Anterior cingulate cortex (tissue), 58 donors: Measurements from ENCODE around the gene TATDN3.
A peak's percentile ranks its signal among the peaks of the same experiment; 100 is the strongest.
"Not testable (repeated sequence)": the region's sequence is repeated elsewhere in the genome, so short reads cannot be mapped to it uniquely, and the experiment has no call there.

Experiments used
- DNase-seq, 58 donors: peaks; one replicate each; lab custom pipeline; 2025; lab: John Stamatoyannopoulos, UW

Gene TATDN3, protein sequence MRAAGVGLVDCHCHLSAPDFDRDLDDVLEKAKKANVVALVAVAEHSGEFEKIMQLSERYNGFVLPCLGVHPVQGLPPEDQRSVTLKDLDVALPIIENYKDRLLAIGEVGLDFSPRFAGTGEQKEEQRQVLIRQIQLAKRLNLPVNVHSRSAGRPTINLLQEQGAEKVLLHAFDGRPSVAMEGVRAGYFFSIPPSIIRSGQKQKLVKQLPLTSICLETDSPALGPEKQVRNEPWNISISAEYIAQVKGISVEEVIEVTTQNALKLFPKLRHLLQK

DNA sequence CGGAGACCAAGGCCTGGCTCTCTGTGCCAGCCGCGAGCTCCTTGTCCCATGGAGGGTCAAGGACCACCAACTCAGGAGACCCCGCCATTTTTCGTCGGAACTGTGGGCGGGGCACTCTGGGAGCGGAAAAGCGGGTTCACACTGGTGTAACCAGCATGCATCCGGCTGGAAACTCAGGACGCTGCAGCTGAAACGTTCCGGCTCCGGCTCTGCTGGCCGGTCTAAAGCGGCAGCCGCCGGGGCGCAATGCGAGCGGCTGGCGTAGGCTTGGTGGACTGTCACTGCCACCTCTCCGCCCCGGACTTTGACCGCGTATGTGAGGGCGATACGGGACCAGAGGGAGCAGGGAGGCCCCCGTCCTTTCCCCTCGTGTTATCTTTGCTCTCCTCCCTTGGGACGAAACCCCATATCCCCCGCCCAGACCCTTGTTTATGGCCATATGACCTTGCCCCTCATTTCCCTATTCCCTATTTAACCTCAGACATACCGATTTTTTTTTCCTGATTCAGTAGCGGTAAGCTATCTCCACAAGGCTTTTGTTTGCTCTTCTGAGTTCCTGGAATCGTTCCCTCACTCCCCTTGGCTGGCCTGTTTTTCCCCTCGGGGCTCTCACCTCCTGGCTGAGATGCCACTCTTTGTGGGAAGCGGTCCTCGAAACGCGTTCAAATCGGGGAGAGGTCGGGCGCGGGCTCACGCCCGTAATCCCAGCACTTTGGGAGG is at the start of gene TATDN3, which contains the start of gene NSL1:
TSS of gene TATDN3 (plus strand) at position 219 of the 720 bp plus-strand sequence. CDS start at position 247, 28 bp downstream.
TSS of gene NSL1 (minus strand) at position 102 of the 720 bp plus-strand sequence. CDS start at position 88, 14 bp downstream.
- DNase-seq = peak in 57 of 58 donors; percentile 44 to 92 (median 84)

DNA sequence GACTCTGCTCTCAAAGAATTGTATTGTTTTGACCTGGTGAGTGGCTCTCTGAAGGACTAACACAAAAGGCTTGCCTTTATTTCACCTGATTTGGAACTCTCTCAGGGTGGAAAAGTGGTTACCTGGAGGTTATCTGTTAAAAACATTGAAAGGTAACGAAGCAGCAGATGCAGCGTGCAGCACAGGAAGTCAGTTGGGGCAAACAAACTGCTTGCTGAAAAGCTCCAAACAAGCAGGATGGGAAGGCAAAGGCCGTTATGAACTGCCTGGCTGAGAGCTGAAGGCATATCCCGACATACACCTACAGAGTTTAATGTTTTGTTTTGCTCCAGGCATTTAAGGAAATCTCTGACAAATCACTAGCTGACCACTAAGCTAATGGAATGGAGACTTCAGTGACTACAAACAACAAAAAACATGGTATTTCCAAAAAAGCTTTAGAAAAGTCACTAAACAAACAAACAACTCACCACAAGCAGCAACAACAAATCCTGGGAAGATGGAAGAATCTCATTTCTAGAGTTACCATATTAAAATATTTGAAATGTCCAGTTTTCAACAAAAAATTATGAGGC is 47.7 kb upstream of the TATDN3 start:
- DNase-seq = no peak

DNA sequence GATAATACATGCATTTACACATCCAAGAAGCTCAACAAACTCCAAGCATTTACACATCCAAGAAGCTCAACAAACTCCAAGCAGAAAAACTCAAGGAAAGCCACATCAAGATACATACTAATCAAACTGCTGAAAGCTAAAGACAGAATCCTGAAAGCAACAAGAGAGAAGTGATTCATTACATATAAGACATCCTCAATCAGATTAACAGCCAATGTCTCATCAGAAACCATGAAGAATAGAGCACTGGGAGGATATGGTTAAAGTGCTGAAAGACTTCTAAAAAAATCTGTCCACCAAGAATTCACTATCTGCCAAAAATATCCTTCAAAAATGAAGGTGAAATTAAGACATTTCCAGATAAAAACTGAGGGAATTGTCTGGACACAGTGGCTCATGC is 46.4 kb upstream of the TATDN3 start:
- no peak for DNase-seq

DNA sequence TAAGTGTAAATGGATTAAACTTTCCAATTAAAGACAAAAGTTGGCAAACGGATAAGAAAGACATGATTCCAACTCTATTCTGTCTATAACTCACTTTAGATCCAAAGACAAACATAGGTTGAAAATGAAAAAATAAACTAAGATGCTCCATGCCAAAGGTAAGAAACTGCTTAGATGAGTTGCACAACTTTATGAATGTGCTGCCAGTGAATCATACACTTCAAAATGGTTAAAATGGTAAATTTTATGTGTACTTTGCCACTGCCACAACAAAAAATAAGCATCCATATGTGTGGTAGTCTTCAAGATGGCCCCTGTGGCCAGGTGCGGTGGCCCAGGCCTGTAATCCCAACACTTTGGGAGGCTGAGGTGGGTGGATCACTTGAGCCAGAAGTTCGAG is 45.1 kb upstream of the TATDN3 start:
- DNase-seq = no peak

DNA sequence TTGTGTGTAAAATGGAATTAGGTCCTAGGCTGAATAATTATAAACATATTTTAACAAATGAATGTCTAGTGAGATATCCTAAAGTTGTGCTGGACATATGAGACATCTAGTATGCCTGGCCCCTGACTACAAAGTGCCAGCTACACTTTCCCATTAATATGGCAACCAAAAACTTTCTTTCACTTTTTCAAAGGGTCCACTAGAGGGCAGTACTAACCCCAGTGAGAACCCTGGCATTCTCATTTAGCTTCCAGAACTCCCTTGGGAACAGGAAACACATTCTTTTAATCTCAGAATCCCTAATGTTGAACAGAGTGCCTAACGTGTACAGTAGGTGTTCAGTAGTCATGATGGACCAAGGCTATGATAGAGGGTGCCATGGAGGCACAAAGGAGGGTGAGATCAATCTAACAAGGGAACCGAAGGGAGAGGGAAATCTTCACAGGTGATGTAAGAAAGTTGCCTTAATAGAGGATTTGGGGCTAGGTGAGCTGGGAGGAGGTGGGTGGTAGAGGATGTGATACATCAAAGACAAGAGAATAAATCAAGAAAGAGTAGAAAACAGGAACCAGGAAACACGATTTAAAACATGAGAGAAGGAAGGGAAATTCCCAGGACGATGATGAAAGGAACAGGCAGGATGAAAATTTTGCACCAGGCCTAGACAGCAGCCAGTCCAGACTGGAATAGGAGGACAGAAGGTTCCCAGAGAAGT is 41.7 kb upstream of the TATDN3 start:
- DNase-seq = no peak

DNA sequence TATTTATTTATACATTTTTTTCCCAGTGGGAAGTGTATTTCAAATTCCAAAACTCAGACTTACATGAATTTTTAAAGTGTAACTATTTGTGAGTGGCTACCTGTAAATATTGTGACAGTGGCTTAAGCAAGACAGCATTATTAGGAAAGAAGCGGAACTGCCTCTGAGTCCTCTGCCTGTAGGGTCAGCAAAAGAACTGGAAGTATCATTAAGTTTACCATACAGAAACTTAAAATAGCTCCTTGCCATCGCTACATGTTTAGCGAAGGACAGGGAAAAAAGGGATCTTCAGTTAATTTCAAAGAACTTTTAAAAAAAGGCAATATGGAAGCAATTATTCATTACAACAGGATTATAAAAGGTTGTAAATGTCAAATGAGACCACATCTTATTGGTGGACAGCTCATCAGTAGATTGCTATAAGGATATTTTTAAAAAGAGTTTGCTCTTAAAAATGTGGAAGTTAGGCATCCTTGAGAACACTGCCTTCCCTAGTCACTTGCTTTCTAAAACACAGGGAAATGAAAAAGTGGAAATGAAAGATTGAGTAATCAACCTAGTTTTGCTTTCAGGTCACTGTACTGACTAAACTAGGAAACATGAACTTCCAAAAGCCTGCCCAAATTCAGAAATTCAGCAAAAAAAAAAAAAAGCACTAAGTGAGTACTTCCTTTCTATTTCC is 39.3 kb upstream of the TATDN3 start:
- DNase-seq = peak in 1 of 58 donors; percentile 31

DNA sequence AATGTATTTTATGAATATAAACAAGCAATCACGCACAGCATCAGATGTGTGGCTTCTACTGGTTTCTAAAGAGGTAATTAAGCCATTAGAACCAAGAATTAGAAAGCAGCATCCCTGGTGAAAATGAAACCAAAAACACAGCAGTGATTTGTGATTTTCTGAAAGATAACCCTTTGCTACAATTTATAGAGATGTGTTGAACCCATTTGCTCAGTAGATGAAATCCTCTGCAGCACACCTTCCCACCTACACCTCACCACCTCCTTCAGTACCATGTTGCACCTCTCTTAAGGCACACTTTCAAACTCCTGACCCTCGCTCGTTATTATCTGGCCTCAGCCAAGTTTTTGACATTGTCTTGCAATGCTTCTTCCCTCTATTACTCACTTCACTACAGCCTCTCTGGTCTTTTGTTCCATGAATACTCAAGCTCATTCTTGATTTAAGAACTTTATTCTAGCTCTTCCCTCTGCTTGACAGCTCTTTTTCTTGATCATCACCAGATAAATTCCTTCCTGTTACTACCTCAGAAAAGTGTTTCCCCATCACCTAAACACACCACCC is 38.7 kb upstream of the TATDN3 start:
- no peak for DNase-seq

DNA sequence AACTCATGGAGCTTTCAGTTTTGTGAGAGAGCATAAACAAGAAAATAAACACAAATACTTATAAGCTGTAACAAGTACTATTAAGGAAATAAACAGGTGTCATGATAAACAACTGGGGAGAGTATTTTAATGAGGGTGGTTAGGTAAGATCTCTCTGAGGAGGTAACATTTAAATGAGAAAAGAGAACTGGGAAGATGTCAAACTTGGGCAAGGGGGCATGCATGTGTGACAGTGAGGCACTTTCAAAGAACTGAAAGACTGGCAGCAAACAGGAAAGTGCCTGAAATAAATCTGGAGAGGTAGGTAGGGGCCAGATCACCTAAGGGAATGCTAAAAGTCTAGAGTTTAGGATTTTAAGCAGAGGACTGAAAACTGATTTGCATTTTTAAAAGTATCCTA is 37.9 kb upstream of the TATDN3 start:
- no peak for DNase-seq

DNA sequence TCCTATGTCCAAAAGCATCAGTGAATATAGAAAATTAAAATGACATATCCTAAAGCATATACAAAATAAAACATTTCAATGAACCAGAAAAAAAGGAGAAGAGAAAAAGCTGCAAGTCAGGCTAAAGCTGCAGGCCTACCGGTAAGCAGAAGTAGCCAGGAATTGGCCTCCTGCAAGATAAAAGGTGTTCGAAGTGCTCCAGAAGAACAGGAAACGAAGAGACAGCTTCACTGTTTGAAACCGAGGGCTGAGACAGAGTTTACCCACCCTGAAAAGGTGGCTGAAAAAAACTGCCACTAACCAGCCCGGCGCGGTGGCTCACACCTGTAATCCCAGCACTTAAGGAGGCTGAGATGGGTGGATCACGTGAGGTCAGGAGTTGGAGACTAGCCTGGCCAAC is 37.5 kb upstream of the TATDN3 start:
- no peak for DNase-seq

DNA sequence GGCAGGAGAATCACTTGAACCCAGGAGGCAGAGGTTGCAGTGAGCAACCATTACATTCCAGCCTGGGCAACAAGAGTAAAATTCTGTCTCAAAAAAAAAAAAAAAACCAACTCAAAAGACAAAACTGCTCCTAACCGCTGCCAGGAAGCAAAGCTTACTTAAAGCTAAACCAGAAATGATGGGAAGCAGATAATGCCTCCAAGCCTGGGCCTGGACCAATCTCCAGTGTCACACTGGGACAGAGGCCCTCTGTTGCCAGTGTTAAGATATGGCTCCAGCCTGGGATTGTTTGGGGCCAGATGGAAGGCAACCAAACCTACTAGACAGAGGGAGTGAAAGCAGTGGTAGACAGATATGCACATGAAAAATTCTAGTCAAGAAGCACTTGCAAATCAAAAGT is 37.0 kb upstream of the TATDN3 start:
- DNase-seq = peak in 33 of 58 donors; percentile 4 to 69 (median 28)

DNA sequence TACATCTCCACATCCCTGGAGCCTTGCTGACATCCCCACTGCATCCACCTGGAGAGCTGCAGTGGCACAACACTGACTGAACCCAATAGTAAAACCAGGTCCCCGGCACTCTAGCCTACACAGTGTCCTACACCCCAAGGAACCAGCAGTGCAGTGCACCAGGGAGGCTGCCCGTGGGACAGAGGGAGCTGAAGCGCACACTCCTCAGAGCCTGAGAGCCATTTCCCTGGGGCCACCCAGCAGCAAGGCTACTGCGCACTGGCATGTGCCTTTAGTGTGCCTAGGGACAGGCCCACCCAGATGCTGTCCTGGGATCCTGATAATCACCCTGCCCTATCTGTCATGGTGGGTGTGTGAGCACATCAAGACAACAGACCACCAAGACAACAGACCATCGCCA is 32.0 kb upstream of the TATDN3 start:
- no peak for DNase-seq

DNA sequence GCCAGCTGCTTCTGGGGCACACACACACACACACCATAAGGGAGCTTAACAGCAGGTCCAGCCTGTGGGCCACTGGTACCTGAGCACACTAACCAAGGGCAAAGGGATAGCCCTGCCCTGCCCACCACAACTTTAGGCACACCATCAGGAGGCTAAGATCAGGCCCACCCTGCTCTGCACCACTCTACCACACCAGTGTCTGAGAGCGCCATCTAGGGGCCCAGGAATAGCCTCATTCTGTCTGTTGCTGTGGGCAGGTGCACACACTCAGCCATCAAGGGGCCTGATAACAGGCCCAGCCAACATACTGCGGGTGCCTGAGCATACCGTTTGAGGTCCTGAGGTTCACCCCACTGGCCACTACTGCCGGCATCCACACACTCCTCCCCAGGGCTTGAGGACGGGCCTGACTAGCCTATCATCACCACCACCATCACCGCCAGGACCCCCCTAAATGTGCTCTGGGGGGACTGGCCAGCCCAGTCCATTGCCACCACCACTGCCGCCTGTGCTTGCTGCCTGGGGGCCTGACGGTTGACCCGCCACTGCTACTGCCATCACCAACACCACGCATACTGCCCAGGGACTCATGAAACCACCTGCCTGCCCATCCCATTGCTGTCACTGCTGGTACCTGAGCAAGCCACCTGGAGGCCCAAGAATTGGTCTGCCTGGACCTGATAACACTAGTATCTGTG is 31.4 kb upstream of the TATDN3 start:
- DNase-seq = no peak

DNA sequence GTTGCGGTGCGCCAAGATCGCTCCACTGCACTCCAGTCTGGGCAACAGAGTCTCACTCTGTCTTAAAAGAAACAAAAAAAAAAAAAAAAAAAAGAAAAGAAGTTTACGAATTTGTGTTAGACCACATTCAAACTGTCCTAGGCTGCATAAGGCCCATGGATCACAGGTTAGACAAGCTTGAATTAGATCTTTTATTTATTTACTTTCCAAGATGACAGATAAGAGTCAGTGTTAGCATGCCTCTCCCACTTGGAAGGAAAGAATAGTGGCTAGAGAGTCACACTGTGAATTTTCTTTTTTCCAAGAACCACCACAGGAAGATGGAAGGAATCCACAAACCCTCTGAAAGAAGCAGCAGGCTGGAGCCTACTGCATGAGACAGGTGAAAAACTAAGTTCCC is 29.5 kb upstream of the TATDN3 start:
- no peak for DNase-seq

DNA sequence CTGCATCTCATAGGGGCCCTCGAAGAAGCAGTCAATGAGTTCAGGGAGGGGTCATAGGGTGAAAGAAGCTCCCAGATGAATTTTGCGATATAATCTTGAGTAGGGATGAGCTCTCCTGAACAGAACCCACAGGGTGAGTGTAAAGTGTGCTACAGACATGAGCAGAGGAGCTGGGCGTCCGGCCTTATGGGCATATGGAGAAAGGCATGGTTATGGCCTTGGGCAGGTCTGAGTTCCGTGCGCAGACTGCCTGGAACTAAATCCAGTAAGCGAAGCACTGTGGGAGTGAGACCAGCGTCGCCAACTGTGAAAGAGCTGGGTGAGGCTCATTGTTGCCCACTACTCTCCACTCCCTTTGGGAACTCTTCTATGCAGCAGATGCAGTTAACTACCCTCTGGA is 28.9 kb upstream of the TATDN3 start:
- no peak for DNase-seq

DNA sequence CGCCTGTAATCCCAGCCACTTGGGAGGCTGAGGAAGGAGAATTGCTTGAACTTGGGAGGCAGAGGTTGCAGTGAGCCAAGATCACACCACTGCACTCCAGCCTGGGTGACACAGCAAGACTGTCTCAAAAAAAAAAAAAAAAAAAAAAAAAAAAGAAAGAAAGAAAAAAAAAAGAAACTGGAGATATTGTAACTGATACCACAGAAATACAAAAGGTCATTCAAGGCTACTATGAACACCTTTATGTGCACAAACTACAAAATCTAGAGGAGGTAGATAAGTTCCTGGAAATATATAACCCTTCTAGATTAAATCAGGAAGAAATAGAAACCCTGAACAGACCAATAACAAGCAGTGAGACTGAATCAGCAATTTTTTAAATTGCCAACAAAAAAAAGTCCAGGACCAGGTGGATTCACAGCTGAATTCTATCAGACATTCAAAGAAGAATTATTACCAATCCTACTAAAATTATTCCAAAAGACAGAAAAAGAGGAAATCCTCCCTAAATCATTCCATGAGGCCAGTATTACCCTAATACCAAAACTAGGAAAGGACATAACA is 26.9 kb upstream of the TATDN3 start:
- DNase-seq = not testable (repeated sequence)

DNA sequence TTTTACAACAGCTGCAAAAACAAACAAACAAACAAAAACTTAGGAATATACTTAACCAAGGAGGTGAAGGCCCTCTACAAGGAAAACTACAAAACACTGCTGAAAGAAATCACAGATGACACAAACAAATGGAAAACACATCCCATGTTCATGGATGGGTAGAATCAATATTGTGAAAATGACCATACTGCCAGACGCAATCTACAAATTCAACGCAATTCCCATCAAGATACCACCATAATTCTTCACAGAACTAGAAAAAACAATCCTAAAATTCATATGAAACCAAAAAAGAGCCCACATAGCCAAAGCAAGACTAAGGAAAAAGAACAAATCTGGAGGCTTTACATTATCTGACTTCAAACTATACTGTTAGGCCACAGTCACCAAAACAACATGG is 24.9 kb upstream of the TATDN3 start:
- DNase-seq = not testable (repeated sequence)

DNA sequence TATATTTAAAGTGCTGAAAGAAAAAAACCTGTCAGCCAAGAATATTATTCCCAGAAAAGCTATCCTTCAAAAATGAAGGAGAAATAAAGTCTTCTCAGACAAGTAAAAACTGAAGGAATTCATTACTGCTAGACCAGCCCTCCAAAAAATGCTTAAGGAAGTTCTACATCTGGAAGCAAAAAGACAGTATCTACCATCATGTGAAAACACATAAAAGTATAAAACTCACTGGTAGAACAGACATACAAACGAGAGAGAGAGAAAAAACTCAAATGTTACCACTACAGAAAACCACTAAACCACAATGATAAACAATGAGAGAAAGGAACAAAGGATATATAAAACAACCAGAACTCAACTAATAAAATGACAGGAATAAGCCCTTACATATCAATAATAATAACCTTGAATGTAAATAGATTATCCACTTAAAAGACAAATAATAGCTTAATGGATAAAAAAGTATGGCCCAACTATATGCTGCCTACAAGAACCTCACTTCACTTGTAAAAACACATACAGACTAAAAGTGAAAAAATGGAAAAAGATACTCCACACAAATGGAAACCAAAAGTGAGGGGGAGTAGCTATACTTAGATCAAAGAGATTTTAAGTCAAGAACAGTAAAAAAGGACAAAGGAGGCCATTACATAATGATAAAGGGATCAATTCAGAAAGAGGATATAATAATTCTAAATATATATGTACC is 22.1 kb upstream of the TATDN3 start:
- no peak for DNase-seq

DNA sequence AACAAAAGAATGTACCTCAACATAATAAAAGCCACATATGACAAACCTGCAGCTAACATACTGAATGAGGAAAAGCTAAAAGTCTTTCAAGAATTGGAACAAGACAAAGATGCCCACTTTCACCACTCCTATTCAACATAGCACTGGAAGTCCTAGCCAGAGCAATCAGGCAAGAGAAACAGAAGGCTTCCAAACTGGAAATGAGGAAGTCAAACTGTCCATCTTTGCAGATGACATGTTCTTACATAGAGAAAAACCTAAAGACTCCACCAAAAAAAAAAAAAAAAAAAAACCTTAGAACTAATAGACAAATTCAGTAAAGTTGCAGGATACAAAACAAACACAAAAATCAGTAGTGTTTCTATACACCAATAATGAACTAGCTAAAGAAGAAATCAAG is 20.4 kb upstream of the TATDN3 start:
- no peak for DNase-seq
